ENCODE measurements around the gene CSNK1D. TPM values are rescaled to one million over a fixed set of nuclear protein-coding genes. Genes with fewer than 3 reads are reported as not detected.

CSNK1D gene
- total and polyA plus RNA-seq, 10 of the 15 experiments (the other 5 are each of a cell fraction or from before 2014, with no cell fraction given), result 5.7 to 105 (median 58.1) TPM

- TF ChIP-seq CBX3 (IDR thresholded peaks at IDR 0.05; ENCODE audit: borderline replicate concordance, low read depth) (no peak), CEBPB (IDR thresholded peaks at IDR 0.05; ENCODE audit: borderline replicate concordance in 1 of 2, low read depth in 2 of 2, low read length in 2 of 2) (no peak), GABPA (IDR thresholded peaks at IDR 0.05; ENCODE audit: low read depth) (no peak), SMARCA5 (IDR thresholded peaks at IDR 0.05) (no peak; the same call in 1 of the 2 replicates), JUNB (IDR thresholded peaks at IDR 0.05) (no peak), E4F1 (IDR thresholded peaks at IDR 0.05; ENCODE audit: borderline replicate concordance, partially characterized antibody) (no peak), SIX5 (IDR thresholded peaks at IDR 0.05; ENCODE audit: low read depth, low read length, severe bottlenecking) (no peak), IRF3 (IDR thresholded peaks at IDR 0.05) (no peak), IRF4 (IDR thresholded peaks at IDR 0.05; ENCODE audit: low read depth, low read length) (no peak), RAD51 (IDR thresholded peaks at IDR 0.05) (no peak), E2F8 (IDR thresholded peaks at IDR 0.05; ENCODE audit: low read depth, partially characterized antibody) (no peak), ESRRA (IDR thresholded peaks at IDR 0.05; ENCODE audit: low read length) (no peak), KAT2A (conservative IDR thresholded peaks at IDR 0.05; ENCODE audit: control insufficient read depth, low read depth, low read length) (no peak), CREB1 (IDR thresholded peaks at IDR 0.05; ENCODE audit: low read depth) (no peak)
- TF ChIP-seq, protein P1, sequence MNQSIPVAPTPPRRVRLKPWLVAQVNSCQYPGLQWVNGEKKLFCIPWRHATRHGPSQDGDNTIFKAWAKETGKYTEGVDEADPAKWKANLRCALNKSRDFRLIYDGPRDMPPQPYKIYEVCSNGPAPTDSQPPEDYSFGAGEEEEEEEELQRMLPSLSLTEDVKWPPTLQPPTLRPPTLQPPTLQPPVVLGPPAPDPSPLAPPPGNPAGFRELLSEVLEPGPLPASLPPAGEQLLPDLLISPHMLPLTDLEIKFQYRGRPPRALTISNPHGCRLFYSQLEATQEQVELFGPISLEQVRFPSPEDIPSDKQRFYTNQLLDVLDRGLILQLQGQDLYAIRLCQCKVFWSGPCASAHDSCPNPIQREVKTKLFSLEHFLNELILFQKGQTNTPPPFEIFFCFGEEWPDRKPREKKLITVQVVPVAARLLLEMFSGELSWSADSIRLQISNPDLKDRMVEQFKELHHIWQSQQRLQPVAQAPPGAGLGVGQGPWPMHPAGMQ (IDR thresholded peaks at IDR 0.05; ENCODE audit: borderline replicate concordance), result no peak
- TF ChIP-seq, protein P2, sequence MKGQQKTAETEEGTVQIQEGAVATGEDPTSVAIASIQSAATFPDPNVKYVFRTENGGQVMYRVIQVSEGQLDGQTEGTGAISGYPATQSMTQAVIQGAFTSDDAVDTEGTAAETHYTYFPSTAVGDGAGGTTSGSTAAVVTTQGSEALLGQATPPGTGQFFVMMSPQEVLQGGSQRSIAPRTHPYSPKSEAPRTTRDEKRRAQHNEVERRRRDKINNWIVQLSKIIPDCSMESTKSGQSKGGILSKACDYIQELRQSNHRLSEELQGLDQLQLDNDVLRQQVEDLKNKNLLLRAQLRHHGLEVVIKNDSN (IDR thresholded peaks at IDR 0.05; ENCODE audit: borderline replicate concordance, extremely low read length, insufficient read depth, low read depth, low read length), result no peak
These were observed 57.0 kb downstream of the CSNK1D start (continued) for GRCh38 chr17:82216301-82217119.

Measured in GM12878 (cell line).